ENCODE results near the gene SUGCT. TPM values are rescaled to one million over a fixed set of nuclear protein-coding genes. Genes with fewer than 3 reads are reported as not detected.

SUGCT gene
- total RNA-seq, 1 experiment from 2014 or later: 5.4 TPM

- no peaks in the 10 kb centered on the region for H4K20me1 ChIP-seq (ENCODE audit: control insufficient read depth, insufficient read depth, insufficient read length)
- H3K27ac ChIP-seq (ENCODE audit: insufficient read length, low read depth, low read length): no peak overlapping the region
- H3K14ac ChIP-seq (ENCODE audit: insufficient read depth, low read length): no peak overlapping the region
- H3K9ac ChIP-seq (ENCODE audit: extremely low read depth, insufficient read length, low read length): no peak overlapping the region
- Mint-ChIP-seq H3K4me1 (no peaks in the 10 kb centered on the region), H3K27ac (no peak overlapping the region), H3K4me3 (no peak overlapping the region), H3K9me3 (no peaks in the 10 kb centered on the region), H3K27me3 (ENCODE audit: low read depth) (no peaks in the 10 kb centered on the region), H3K36me3 (ENCODE audit: insufficient read depth in 1 of 3, low read depth in 3 of 3) (no peaks in the 10 kb centered on the region)
- H3K23ac ChIP-seq (ENCODE audit: insufficient read length, low read depth, low read length): no peak overlapping the region
- no peak overlapping the region for H4K91ac ChIP-seq (ENCODE audit: insufficient read length, low read depth, low read length)
- no peak overlapping the region for H2BK15ac ChIP-seq (ENCODE audit: low read depth, low read length)
- H3K18ac ChIP-seq (ENCODE audit: insufficient read length, low read depth, low read length): no peak overlapping the region
- no peaks in the 10 kb centered on the region for H3K4me1 ChIP-seq (ENCODE audit: insufficient read depth, low read length)
- no peak overlapping the region for H2BK120ac ChIP-seq (ENCODE audit: low read depth, low read length, poor library complexity, severe bottlenecking)
- H3K79me1 ChIP-seq (ENCODE audit: insufficient read depth, low read depth, low read length, poor library complexity, severe bottlenecking): no peaks in the 10 kb centered on the region
- H3K23me2 ChIP-seq (ENCODE audit: insufficient read length, low read depth, low read length, poor library complexity, severe bottlenecking): no peaks in the 10 kb centered on the region
- H2BK12ac ChIP-seq (ENCODE audit: insufficient read length, low read depth, low read length): no peak overlapping the region
- H3K4me2 ChIP-seq (ENCODE audit: insufficient read depth, insufficient read length, low read length): no peak overlapping the region
- H3K4ac ChIP-seq (ENCODE audit: low read depth, low read length): no peak overlapping the region
- no peak for DNase-seq
- H2BK5ac ChIP-seq (ENCODE audit: insufficient read length, low read length): no peak overlapping the region
- H2BK20ac ChIP-seq (ENCODE audit: low read depth, low read length, poor library complexity, severe bottlenecking): no peak overlapping the region
- H3K27me3 ChIP-seq (ENCODE audit: insufficient read depth, low read length): no peaks in the 10 kb centered on the region
- no peaks in the 10 kb centered on the region for H3K79me2 ChIP-seq (ENCODE audit: insufficient read depth, low read length)
- no peaks in the 10 kb centered on the region for H3K9me3 ChIP-seq (ENCODE audit: control insufficient read depth, low read depth, low read length)
- no peak overlapping the region for H3T11ph ChIP-seq (ENCODE audit: low read length)
- TF ChIP-seq, protein P1, sequence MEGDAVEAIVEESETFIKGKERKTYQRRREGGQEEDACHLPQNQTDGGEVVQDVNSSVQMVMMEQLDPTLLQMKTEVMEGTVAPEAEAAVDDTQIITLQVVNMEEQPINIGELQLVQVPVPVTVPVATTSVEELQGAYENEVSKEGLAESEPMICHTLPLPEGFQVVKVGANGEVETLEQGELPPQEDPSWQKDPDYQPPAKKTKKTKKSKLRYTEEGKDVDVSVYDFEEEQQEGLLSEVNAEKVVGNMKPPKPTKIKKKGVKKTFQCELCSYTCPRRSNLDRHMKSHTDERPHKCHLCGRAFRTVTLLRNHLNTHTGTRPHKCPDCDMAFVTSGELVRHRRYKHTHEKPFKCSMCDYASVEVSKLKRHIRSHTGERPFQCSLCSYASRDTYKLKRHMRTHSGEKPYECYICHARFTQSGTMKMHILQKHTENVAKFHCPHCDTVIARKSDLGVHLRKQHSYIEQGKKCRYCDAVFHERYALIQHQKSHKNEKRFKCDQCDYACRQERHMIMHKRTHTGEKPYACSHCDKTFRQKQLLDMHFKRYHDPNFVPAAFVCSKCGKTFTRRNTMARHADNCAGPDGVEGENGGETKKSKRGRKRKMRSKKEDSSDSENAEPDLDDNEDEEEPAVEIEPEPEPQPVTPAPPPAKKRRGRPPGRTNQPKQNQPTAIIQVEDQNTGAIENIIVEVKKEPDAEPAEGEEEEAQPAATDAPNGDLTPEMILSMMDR (conservative IDR thresholded peaks at IDR 0.05): no peak
- no peak overlapping the region for H4K5ac ChIP-seq (ENCODE audit: insufficient read length, low read depth, low read length)
- H2AK5ac ChIP-seq (ENCODE audit: insufficient read length, low read length): no peak overlapping the region
- H4K8ac ChIP-seq (replicated peaks; ENCODE audit: insufficient read length, low read depth, low read length): no peak overlapping the region
- H2AFZ ChIP-seq (ENCODE audit: low read length): no peak overlapping the region
- H3K56ac ChIP-seq (ENCODE audit: insufficient read length, low read depth, low read length): no peak overlapping the region
Measured at GRCh38 chr7:40527723-40528122, 392.9 kb downstream of the SUGCT start.
